Esophagus muscularis mucosa (tissue), 4 donors: ENCODE data around the gene NAV2.

ENCODE experiments used
- EP300 ChIP-seq: sonication (generic); formaldehyde crosslinking; IDR thresholded peaks from one replicate; pipeline ENCODE4 v1.6.1; 2017; ENCODE audit warnings: antibody characterized with exemption
- POLR2A ChIP-seq: fragments of 450-650 bp; IDR thresholded peaks from one replicate; pipeline ENCODE4 v1.6.1; 2017; ENCODE audit warnings: antibody characterized with exemption, moderate library complexity, mild to moderate bottlenecking, low read depth
- POLR2AphosphoS5 ChIP-seq, 2 donors: sonication (generic); formaldehyde crosslinking; IDR thresholded peaks; one replicate each; pipeline ENCODE4 v1.6.1; 2017; ENCODE audit warnings: antibody characterized with exemption in 2 of 2
- TF ChIP-seq, protein P1 (sequence below), 3 experiments: fragments of 200-600 bp in 2 of 3; fragments of 450-650 bp in 1 of 3; sonication (generic) in 2 of 3; IDR thresholded peaks; one replicate each; pipeline ENCODE4 v1.5.1; 2017 to 2019; ENCODE audit warnings: antibody characterized with exemption in 3 of 3, mild to moderate bottlenecking in 2 of 3, moderate library complexity in 1 of 3

DNA sequence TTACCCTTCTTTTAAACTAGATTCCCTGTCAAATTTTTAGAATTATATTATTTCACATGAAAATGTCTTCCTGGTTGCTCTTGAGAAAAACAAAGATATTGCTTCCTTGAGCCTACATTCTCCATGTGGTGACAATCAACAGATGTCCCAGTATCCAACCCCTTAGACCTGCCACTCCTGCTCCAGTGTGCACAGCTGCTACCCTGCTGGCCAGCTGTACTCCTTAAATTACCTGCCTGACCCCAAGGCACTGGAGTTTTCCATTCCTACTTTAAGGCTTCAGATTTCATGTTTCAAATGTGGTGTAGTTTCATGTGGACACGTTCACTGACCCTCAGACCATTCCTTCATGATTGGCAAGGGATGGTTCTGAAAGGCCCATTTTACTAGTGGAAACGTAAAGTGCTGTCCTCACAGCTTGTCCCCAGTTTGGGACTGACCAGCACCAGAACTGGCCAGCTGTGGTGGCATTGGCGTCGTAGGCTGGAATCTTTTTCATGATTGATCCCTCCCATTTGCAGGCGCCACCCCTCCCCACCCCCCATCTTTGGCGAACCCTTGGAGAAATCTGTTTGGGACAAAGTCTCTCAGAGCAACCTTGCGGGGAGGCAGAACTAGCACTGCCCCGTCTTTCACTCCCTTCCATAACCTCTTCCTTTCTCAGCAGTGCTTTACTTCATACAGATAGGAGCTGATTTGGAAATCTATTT, 324.1 kb downstream of the NAV2 start:
- TF ChIP-seq, protein P1, sequence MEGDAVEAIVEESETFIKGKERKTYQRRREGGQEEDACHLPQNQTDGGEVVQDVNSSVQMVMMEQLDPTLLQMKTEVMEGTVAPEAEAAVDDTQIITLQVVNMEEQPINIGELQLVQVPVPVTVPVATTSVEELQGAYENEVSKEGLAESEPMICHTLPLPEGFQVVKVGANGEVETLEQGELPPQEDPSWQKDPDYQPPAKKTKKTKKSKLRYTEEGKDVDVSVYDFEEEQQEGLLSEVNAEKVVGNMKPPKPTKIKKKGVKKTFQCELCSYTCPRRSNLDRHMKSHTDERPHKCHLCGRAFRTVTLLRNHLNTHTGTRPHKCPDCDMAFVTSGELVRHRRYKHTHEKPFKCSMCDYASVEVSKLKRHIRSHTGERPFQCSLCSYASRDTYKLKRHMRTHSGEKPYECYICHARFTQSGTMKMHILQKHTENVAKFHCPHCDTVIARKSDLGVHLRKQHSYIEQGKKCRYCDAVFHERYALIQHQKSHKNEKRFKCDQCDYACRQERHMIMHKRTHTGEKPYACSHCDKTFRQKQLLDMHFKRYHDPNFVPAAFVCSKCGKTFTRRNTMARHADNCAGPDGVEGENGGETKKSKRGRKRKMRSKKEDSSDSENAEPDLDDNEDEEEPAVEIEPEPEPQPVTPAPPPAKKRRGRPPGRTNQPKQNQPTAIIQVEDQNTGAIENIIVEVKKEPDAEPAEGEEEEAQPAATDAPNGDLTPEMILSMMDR (IDR thresholded peaks at IDR 0.05): no peak
- no peak for TF ChIP-seq POLR2A
- no peak for TF ChIP-seq POLR2AphosphoS5 (IDR thresholded peaks at IDR 0.05)
- TF ChIP-seq EP300: no peak
